IPS DF 6.9 (cell line): ENCODE measurements around the gene RNLS.

Experiments
- DNase-seq: peaks from one replicate; pipeline ENCODE4 v3.0.0-alpha.2; 2013; ENCODE audit warnings: low read depth, low spot score
- H3K27ac ChIP-seq: one replicate; pipeline ENCODE4 v1.5.1; 2013; ENCODE audit warnings: low read length, control low read depth
- H3K27me3 ChIP-seq: 2 replicates; pipeline ENCODE4 v1.6.1; 2013; ENCODE audit warnings: mild to moderate bottlenecking, low read length; ENCODE audit not compliant: control insufficient read depth, insufficient read depth
- H3K36me3 ChIP-seq: 2 replicates; pipeline ENCODE4 v1.6.1; 2013; ENCODE audit warnings: low read length; ENCODE audit not compliant: control insufficient read depth, insufficient read depth
- H3K4me1 ChIP-seq: 2 replicates; pipeline ENCODE4 v1.6.1; 2013; ENCODE audit warnings: low read length; ENCODE audit not compliant: control insufficient read depth, insufficient read depth
- H3K4me3 ChIP-seq: 2 replicates; pipeline ENCODE4 v1.5.1; 2013; ENCODE audit warnings: mild to moderate bottlenecking, low read length
- H3K9me3 ChIP-seq: 2 replicates; pipeline ENCODE4 v1.6.1; 2013; ENCODE audit warnings: low read length, inconsistent platforms; ENCODE audit not compliant: control insufficient read depth, insufficient read depth
- WGBS: extraction: QIAGEN DNeasy Blood & Tissue Kit; methylation state at CpG from one replicate; pipeline ENCODE4 v1.1.7; 2013; ENCODE audit warnings: mixed read lengths, missing lambda C conversion rate; ENCODE audit not compliant: insufficient read length, insufficient coverage; 5-methylcytosine and 5-hydroxymethylcytosine counted together

RNLS gene

DNA sequence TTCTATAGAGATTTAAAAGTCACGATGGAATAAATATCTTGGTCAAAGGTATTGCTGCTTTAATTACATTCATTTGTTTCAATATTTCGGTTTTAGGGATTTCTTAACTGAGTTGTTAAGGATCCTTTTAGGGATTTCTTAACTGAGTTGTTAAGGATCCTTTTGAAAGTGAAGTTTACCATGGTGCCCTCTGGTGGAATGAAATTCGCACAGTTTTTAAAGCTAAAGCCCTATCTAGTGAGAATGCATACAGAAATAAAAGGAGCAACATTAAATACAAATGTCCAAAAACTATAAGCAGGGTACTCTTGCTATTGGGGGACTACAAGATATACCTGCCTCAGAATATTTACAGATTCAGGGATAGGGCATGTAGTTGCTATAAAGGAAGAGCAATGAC lies 193.7 kb downstream of the RNLS start:
- no peaks in the 10 kb centered on the region for H3K27me3 ChIP-seq
- DNase-seq = no peak
- WGBS = no CpG with 5 or more reads among the region's 3 CpGs
- H3K4me3 ChIP-seq = no peak overlapping the region
- H3K4me1 ChIP-seq = 0 out of 2 replicates have a peak, but pooled peaks cover 1% of the 10 kb centered on the region
- H3K36me3 ChIP-seq = no peaks in the 10 kb centered on the region
- no peak overlapping the region for H3K27ac ChIP-seq
- no peaks in the 10 kb centered on the region for H3K9me3 ChIP-seq

DNA sequence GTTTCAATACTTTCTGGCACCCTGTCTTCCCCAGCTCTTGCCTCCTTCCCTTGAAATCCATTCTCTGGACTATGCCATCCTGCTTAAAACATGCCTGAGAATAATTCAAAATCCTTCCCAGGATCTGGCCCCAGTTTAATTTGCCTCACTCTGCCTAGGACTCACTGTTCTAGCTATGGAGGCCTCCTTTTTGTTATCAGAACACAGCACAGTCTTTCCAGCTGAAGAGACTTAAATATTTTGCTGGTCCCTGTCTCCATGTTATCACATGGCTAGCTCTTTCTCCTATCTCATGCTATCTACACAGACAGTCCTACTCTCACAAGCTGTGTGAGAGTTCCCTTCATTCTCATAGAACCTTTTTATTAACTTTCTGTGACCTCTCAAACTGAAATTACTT lies 194.8 kb downstream of the RNLS start:
- Histone ChIP-seq H3K27ac (no peak overlapping the region), H3K4me3 (no peak overlapping the region), H3K27me3 (no peaks in the 10 kb centered on the region), H3K9me3 (no peaks in the 10 kb centered on the region), H3K36me3 (no peaks in the 10 kb centered on the region), H3K4me1 (0 out of 2 replicates have a peak, but pooled peaks cover 1% of the 10 kb centered on the region)
- DNase-seq = no peak

DNA sequence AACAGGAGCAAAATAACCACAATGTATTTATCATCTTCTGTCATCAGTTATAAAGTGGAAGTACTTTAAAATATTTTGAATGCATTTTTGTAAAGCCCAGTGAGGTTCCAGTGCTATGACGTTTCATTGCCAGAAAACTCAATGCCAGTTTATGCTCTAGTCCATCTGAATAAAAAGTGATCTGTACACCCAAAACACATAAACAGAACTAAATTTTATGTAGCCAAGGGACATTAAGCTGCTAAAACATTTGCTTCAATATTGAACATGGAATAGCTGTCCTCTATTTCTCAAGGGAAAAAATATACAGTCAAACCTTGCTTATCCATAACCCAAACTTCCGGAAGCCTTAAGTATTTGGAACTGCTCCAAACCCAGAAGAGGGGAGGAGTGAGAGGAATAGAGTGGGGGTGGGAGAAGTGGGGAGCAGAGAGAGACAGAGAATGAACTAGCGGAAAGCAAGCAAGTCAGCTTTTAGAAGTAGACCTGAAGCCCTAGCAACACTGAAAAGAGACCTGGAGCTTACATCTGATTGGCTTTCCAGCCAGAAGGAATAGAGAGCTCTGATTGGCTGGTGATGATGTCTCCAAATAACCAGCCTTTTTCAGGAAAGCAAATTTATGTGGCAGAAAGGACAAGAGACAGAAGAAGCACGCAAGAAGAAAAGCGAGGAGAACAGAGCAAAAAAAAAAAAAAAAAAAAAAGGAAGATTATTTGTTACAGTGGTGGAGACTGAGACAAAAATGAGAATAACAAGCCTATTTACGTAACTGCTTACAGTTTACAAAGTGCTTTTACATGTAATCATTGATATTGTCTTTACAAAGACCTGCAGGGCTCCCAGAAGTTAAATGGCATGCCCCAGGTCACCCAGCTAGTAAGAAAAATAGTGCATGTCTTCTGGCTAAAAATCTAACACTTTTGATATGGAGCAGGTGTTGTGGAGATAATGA lies 196.0 kb downstream of the RNLS start:
- no CpG with 5 or more reads among the region's 6 CpGs for WGBS
- H3K27ac ChIP-seq = no peak overlapping the region
- no peaks in the 10 kb centered on the region for H3K36me3 ChIP-seq
- no peaks in the 10 kb centered on the region for H3K9me3 ChIP-seq
- H3K4me3 ChIP-seq = no peak overlapping the region
- H3K4me1 ChIP-seq = 0 out of 2 replicates have a peak, but pooled peaks cover 1% of the 10 kb centered on the region
- no peaks in the 10 kb centered on the region for H3K27me3 ChIP-seq
- DNase-seq = peak; percentile 31

DNA sequence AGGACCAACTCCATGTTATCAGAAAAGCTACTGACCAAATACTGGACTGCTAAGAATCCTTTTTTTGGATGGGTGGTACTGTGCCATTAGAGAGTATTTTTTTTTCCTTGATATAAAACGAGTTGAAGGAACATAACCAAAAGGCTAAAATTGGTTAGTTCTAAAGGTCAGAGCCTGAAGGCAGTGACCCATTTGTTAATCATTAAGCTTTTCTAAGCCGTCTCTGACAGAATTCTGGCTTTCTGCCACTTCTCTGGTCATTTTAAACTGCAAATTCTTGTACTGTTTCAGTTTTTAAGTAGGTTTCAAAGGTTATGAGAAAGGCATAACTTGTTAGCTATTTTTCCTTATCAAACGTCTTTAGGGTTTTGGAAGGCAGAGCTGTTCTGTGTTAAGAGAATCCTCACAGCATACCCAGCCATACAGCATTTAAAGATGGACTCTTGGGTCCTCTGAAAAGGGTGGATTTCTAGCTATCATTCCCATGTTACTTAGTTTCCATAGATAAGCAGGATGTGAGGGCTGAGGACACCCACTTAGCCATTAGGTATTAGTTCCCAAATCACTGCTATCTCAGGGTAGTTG lies 196.8 kb downstream of the RNLS start:
- Histone ChIP-seq H3K27ac (no peak overlapping the region), H3K36me3 (no peaks in the 10 kb centered on the region), H3K4me3 (no peak overlapping the region), H3K9me3 (no peaks in the 10 kb centered on the region), H3K4me1 (0 out of 2 replicates have a peak, but pooled peaks cover 1% of the 10 kb centered on the region), H3K27me3 (no peaks in the 10 kb centered on the region)
- WGBS = no CpG with 5 or more reads among the region's 3 CpGs
- DNase-seq = no peak

DNA sequence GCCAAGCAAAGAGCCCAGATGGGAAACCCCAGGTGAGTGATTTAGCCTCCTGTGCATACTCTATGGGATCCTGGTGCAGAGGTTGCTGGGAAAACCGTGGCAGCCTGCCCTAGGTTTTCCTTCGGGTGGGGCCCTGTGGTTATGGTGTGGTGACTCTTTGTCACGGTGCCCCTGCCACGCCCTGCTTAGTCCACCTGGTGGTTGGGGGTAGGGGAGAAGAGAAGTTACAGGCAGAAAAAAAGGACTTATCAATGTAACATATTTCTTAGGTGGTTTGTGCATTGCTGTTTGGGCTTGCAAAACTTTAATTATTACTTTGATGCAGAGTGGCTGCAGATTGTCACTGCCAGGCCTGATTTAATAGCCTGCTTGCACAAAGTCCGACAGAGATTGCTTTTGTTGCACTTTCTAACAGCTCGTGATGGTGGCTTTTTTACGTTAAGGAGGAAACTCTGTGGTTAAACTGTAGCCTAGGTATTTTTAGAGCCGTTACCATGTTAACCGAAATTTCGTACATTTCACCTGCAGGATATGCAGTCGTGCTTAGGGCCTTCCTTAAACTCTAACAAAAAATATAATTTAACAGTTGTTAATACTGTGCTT lies 197.4 kb downstream of the RNLS start:
- H3K27me3 ChIP-seq = no peaks in the 10 kb centered on the region
- no peak overlapping the region for H3K4me3 ChIP-seq
- WGBS = no CpG with 5 or more reads among the region's 11 CpGs
- H3K27ac ChIP-seq = no peak overlapping the region
- 0 out of 2 replicates have a peak, but pooled peaks cover 1% of the 10 kb centered on the region for H3K4me1 ChIP-seq
- DNase-seq = no peak
- no peaks in the 10 kb centered on the region for H3K9me3 ChIP-seq
- H3K36me3 ChIP-seq = no peaks in the 10 kb centered on the region

DNA sequence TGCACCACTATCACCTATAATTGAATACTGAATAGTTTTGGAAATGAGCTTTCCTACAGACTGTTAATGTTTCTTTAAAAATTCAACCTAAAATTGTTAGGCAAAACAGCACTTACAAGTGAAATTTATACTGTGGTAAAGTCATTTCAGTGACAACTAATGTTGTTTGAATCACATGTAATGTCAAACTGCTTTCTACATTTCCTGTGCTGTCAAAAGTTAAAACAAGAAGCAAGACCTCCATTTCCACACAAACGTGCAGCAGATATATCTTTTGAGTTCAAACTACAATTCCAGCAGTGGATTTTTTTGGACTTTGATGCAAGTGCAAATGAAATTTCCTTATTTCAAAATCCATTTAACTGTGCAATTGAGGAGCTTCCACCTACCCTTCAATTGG lies 199.8 kb downstream of the RNLS start:
- no peak overlapping the region for H3K4me3 ChIP-seq
- H3K27me3 ChIP-seq = no peaks in the 10 kb centered on the region
- 0 out of 2 replicates have a peak, but pooled peaks cover 1% of the 10 kb centered on the region for H3K4me1 ChIP-seq
- no CpG with 5 or more reads among the region's 1 CpG for WGBS
- no peaks in the 10 kb centered on the region for H3K36me3 ChIP-seq
- no peak for DNase-seq
- no peaks in the 10 kb centered on the region for H3K9me3 ChIP-seq
- H3K27ac ChIP-seq = no peak overlapping the region

DNA sequence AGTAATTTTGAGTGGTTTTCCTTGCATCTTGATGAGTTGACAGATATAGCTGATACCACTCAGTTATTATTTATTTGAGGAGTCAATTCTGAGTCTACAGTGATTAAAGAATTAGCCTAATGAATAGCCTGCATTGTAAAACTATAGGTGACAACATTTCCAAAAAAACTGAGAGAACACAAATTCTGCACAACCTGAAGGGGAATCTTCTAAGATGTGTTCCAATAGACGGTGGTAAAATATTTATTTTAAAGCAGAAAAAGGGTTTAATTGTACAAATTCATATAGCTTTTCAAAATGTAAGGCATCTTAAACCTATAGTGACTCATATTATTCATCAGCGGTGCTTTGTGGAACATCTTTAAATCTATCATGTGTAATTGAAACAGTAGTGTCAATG lies 200.4 kb downstream of the RNLS start:
- H3K27ac ChIP-seq = no peak overlapping the region
- WGBS = no CpG with 5 or more reads among the region's 2 CpGs
- no peaks in the 10 kb centered on the region for H3K36me3 ChIP-seq
- 0 out of 2 replicates have a peak, but pooled peaks cover under 1% of the 10 kb centered on the region for H3K4me1 ChIP-seq
- H3K9me3 ChIP-seq = no peaks in the 10 kb centered on the region
- DNase-seq = no peak
- H3K27me3 ChIP-seq = no peaks in the 10 kb centered on the region
- no peak overlapping the region for H3K4me3 ChIP-seq

DNA sequence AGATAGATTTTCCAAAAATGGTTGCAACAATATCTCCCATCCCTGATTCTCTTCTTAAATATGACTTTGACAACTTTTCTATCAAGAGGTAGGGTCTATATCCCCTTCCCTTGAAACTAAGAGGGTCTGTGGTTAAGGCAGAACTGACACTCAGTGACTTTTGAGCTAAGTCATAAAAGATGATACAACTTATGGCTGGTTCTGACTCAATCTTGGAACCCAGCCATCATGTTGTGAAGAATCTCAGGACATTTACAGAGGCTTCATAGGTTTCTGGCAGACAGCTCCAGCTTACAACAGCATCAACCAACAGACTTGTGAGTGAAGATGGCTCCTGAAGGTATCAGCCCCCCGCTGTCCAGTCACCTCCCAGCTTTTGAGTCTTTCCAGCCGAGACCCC lies 203.5 kb downstream of the RNLS start:
- H3K36me3 ChIP-seq = no peaks in the 10 kb centered on the region
- H3K27me3 ChIP-seq = no peaks in the 10 kb centered on the region
- no peaks in the 10 kb centered on the region for H3K9me3 ChIP-seq
- DNase-seq = no peak
- H3K4me1 ChIP-seq = no peaks in the 10 kb centered on the region
- no CpG with 5 or more reads among the region's 2 CpGs for whole genome bisulfite sequencing
- H3K4me3 ChIP-seq = no peak overlapping the region
- no peak overlapping the region for H3K27ac ChIP-seq

DNA sequence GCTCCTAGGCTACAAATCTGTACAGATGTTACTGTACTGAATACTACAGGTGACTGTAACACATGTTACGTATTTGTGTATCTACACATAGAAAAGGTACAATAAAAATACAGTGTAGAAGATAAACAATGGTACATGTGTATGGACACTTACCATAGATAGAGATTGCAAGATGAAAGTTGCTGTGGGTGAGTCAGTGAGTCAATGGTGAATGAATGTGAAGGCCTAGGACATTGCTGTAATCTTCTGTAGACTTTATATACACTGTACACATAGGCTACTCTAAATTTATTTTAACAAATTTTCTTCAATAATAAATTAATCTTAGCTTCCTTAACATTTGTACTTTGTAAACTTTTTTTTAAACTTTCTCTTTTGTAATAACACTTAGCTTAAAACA lies 205.6 kb downstream of the RNLS start:
- WGBS = no CpG with 5 or more reads among the region's 1 CpG
- Histone ChIP-seq H3K4me1 (no peaks in the 10 kb centered on the region), H3K27ac (no peak overlapping the region), H3K27me3 (no peaks in the 10 kb centered on the region), H3K9me3 (no peaks in the 10 kb centered on the region), H3K36me3 (no peaks in the 10 kb centered on the region), H3K4me3 (no peak overlapping the region)
- no peak for DNase-seq

DNA sequence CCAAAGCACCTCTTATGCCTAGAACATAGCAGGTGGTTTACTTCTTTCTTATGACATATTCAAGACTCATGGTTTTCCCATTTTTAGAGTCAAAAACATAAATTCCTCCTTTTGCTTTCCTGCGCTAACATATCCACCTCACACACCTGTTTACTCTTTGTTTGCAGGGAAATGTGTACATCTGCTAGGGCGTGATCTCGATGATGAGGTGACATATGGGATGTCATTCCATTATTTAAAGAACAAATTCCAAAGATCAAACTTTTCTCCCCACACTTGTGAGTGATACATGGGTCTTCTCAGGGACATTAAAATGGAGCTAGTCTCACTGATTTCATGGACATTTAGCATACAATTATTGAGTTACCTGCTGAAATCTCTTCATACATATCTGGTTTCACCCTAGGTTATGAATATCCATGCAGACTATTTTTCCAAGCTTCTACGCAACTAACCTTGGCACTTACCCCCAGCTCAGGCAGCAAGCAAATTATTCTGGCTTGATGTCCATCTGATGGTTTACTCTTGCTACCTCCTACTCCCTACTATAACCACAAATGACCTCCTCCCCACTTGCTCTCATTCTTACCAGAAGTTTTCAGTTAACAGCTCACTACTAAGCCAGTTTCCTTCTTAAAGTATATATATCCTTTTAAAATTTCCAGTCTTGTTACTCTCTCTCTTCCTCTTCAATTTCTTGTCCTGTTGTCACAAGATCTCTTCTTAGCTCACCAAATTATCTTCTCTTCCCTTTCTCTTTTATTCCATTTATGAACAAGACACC lies 208.5 kb downstream of the RNLS start:
- H3K4me3 ChIP-seq = no peak overlapping the region
- H3K4me1 ChIP-seq = no peaks in the 10 kb centered on the region
- no CpG with 5 or more reads among the region's 4 CpGs for WGBS
- H3K27me3 ChIP-seq = no peaks in the 10 kb centered on the region
- H3K27ac ChIP-seq = no peak overlapping the region
- DNase-seq = no peak
- no peaks in the 10 kb centered on the region for H3K36me3 ChIP-seq
- no peaks in the 10 kb centered on the region for H3K9me3 ChIP-seq
